ENCODE data around the gene SF3A1. TPM values are rescaled to one million over a fixed set of nuclear protein-coding genes. Genes with fewer than 3 reads are reported as not detected.

Gene SF3A1
- total RNA-seq, 1 donor from 2014 or later = 115 TPM

DNA sequence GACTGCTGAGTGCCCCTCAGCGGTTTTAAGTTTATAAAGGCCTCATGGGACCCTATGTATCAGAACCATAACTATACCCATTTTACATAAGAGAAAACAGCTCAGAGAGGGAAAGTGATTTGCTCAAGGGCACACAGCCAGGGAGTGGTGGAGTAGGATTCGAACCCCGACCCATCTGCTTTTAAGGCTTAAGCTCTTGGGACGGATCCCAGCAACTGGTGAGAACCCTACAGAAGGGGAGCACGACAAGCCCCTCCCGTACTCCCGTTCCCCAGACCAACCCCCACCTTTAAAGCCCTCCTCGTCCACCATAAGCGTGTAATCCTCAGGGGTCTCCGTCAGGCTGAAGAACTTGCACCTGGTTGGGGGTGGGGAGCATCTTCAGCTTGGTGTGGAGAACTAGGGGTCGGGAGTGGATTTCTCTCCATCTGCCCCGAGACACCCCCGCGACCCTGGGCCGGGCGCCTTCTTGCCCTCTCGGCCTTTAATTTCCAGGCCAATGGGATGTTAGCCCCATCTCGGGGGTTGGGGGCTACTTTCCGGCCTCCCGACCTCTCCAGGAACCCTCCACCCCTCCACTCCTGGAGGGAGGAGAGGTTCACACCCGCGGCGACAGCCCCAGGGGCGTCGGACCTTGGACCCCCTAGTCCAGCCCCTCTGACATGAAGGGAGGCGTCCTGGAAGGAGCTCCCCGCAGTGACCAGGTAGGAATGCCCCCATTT lies 68.1 kb downstream of the SF3A1 start:
- Mint-ChIP-seq H3K9me3 (ENCODE audit: low read depth) (no peaks in the 10 kb centered on the region), H3K27me3 (ENCODE audit: low read depth) (no peaks in the 10 kb centered on the region), H3K4me1 (ENCODE audit: low read depth) (peaks cover 31% of the 10 kb centered on the region), H3K4me3 (ENCODE audit: unreplicated experiment) (peak overlapping the region; percentile 77), H3K27ac (ENCODE audit: unreplicated experiment) (peak overlapping the region; percentile 95), H3K36me3 (ENCODE audit: low read depth) (peaks cover 16% of the 10 kb centered on the region)
- TF ChIP-seq, protein P1, sequence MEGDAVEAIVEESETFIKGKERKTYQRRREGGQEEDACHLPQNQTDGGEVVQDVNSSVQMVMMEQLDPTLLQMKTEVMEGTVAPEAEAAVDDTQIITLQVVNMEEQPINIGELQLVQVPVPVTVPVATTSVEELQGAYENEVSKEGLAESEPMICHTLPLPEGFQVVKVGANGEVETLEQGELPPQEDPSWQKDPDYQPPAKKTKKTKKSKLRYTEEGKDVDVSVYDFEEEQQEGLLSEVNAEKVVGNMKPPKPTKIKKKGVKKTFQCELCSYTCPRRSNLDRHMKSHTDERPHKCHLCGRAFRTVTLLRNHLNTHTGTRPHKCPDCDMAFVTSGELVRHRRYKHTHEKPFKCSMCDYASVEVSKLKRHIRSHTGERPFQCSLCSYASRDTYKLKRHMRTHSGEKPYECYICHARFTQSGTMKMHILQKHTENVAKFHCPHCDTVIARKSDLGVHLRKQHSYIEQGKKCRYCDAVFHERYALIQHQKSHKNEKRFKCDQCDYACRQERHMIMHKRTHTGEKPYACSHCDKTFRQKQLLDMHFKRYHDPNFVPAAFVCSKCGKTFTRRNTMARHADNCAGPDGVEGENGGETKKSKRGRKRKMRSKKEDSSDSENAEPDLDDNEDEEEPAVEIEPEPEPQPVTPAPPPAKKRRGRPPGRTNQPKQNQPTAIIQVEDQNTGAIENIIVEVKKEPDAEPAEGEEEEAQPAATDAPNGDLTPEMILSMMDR (IDR thresholded peaks at IDR 0.05) = no peak
- no peak for DNase-seq (ENCODE audit: low spot score)

DNA sequence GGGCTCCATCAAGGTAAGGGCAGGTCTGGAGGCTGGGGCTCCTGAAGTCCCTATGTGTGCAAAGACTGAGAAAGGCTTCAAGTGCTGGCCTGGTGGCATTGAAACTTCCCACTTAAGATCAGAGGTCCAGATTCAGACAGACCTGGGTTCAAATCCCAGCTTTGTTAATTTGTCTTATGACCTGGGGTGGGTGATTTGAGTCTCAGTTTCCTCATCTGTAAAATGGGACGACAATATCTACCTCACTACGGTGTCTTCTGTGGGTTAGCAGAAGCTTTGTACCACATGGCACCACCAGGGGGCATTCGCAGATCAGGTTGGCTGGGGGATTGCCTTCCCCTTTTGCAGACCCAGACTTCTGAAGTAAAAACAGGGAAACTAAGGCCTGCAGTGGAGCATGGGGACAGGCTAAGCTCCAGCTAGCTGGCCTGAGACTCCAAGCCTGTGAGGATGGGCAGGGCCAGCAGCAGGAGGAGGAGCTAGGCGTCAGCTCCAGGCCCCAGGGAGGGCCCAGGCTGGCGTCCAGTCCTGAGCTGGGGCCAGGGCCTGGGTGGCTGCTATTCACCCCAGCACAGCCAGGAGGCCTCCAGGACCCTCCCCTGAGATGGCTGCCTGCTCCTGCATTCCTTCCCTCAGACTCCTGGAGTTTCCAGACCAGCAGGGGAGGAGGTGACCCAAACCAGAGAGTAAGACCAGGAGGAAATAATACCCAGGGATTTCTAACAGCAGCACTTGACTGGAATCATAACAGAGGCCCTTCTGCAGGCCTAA lies 68.9 kb downstream of the SF3A1 start:
- TF ChIP-seq, protein P1 (IDR thresholded peaks at IDR 0.05) = peak; percentile 82
- Mint-ChIP-seq H3K27ac (ENCODE audit: unreplicated experiment) (peak overlapping the region; percentile 95), H3K4me1 (ENCODE audit: low read depth) (peaks cover 31% of the 10 kb centered on the region), H3K36me3 (ENCODE audit: low read depth) (peaks cover 12% of the 10 kb centered on the region), H3K4me3 (ENCODE audit: unreplicated experiment) (peak overlapping the region; percentile 77), H3K9me3 (ENCODE audit: low read depth) (no peaks in the 10 kb centered on the region), H3K27me3 (ENCODE audit: low read depth) (no peaks in the 10 kb centered on the region)
- DNase-seq (ENCODE audit: low spot score) = no peak

DNA sequence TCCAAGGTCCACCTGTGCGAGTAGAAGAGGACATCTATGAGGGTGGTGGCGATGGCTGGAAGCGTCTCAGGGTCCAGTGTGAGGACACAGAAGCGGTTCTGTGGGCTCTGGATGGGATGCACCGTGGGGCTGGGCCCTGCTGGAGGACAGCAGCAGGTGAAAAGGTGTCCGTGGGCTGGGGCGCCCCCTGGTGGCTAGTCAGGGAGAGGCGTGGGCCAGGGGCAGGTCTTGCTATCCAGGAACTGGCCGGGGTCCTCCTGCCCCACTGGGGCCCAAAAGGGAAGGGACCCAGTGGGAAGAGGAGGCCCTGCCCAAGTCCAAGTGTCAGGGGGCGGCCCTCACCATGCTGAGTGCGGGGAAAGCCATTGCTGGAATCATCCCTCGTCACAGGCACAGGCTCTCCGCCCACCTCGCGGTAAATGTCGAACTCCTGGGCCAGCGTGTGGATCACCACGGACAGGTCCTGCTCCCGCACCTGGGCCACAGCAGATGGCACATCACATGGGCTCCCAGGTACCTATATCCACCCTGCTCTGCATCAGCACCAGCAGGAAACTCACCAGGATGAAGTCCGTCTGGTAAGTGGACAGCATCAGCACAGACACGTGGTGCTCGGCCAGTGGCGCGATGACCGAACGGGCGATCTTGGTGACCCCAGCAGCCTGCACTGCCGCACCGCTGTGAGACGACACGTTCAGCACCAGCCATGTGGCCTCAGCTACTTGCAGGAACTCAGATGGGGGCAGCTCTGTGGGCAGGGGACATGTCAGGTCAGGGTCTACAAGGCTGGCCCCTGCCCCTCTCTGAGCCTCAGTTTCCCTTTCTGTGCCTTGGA lies 69.7 kb downstream of the SF3A1 start:
- Mint-ChIP-seq H3K27me3 (ENCODE audit: low read depth) (no peaks in the 10 kb centered on the region), H3K9me3 (ENCODE audit: low read depth) (no peaks in the 10 kb centered on the region), H3K36me3 (ENCODE audit: low read depth) (peaks cover 10% of the 10 kb centered on the region), H3K4me1 (ENCODE audit: low read depth) (peaks cover 31% of the 10 kb centered on the region), H3K4me3 (ENCODE audit: unreplicated experiment) (no peak overlapping the region), H3K27ac (ENCODE audit: unreplicated experiment) (no peak overlapping the region)
- no peak for DNase-seq (ENCODE audit: low spot score)
- TF ChIP-seq, protein P1 (IDR thresholded peaks at IDR 0.05) = peak; percentile 89

DNA sequence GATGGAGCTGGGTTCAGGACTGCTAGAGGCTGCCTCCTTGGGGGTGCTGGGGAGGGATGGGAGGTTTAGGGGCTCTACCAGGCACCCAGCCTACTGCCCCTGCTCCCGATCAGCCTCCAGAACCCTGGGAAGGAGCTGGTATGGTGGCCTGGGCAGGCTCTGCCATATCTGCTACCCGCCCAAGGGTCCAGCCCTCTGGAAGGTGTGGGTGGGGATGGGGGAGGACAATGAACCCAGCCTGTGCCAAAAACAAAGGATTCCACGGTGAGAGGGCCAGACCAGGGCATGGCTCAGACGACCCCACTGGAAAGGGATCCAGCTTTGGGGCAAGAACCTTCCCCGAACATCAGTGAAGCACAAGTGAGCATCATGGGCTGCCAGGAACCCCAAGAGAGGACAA lies 70.4 kb downstream of the SF3A1 start:
- Mint-ChIP-seq H3K27me3 (ENCODE audit: low read depth) (no peaks in the 10 kb centered on the region), H3K27ac (ENCODE audit: unreplicated experiment) (no peak overlapping the region), H3K36me3 (ENCODE audit: low read depth) (peaks cover 10% of the 10 kb centered on the region), H3K4me3 (ENCODE audit: unreplicated experiment) (no peak overlapping the region), H3K4me1 (ENCODE audit: low read depth) (peaks cover 26% of the 10 kb centered on the region), H3K9me3 (ENCODE audit: low read depth) (no peaks in the 10 kb centered on the region)
- DNase-seq (ENCODE audit: low spot score) = no peak
- TF ChIP-seq, protein P1 (IDR thresholded peaks at IDR 0.05) = no peak

DNA sequence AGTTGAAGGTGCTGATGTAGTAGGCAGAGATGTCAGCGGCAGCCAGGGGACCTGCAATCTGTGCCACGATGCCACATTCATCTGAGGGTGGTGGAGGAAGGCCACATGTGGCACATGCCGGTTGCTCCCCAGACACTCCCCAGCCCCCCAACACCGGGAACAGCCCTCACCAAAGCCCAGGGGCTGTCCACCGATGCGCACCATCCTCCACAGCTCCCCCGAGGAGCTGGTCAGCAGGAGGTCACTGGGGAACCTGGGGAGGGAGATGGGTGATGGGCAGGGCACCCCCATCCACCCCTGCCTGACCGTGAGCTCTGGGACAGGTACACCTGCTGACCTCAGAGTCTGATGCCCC lies 70.9 kb downstream of the SF3A1 start:
- Mint-ChIP-seq H3K4me1 (ENCODE audit: low read depth) (peaks cover 21% of the 10 kb centered on the region), H3K9me3 (ENCODE audit: low read depth) (no peaks in the 10 kb centered on the region), H3K36me3 (ENCODE audit: low read depth) (peaks cover 10% of the 10 kb centered on the region), H3K27ac (ENCODE audit: unreplicated experiment) (no peak overlapping the region), H3K4me3 (ENCODE audit: unreplicated experiment) (no peak overlapping the region), H3K27me3 (ENCODE audit: low read depth) (no peaks in the 10 kb centered on the region)
- no peak for DNase-seq (ENCODE audit: low spot score)
- TF ChIP-seq, protein P1 (IDR thresholded peaks at IDR 0.05) = no peak
